ENCODE results near the gene FXYD3.

Gene FXYD3

DNA sequence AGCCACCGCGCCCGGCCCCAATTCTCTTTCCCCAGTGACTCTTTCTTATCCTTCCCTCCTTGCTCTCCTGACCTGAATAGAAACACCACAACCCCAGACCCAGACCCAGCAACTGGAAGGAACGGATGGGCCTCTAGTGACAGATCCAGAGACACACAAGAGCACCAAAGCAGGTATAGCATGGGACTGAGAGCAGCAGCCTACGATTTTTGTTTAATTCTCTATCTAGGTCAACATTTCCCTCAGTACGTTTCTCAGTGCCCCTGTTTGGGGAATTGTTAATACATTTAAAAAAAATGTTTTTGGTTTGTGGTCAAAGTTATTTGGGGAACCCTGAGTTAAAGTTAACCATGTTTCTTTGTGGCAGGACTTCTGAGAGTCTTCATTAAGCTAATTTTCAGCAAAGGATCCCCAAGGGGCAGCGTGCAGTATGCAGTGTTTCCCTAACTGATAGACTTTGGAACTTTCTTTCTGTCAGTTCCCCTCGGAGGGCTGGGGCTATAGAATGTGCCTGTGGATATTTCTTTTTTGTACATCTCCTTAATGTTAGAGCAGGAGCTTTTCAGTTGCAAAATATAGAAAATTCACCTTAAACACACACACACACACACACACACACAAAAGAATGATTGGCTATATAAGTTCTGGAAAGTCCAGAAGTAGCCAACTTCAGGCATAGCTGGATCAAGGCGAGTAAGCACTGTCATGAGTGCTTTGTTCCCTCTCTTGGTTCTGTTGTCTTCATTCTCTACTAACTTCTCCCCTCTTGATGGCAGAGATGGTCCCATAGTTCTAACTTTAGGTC is 45.2 kb downstream of the FXYD3 start:
- TF ChIP-seq CTCF (IDR thresholded peaks at IDR 0.05; ENCODE audit: control insufficient read depth, extremely low read depth, insufficient read depth): no peak
- no peak for DNase-seq (ENCODE audit: low read depth)
- H3K4me3 ChIP-seq (ENCODE audit: low read depth, low read length): no peak overlapping the region

DNA sequence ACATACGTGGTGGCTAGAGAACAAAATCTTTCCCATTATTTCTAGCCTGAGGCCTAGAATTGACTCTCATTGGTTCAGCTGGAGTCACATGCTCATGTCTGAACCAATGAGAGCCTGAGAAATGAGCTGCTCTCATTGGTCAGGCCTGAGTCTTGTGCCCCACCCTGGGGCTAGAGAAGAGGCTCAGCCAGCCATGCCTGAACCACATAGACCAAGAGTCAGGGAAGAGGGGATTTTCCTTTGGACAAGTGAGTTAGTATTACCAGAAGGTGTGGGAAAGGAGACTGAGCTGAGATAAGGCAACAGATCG is 45.8 kb downstream of the FXYD3 start:
- TF ChIP-seq CTCF (IDR thresholded peaks at IDR 0.05; ENCODE audit: control insufficient read depth, extremely low read depth, insufficient read depth): no peak
- DNase-seq (ENCODE audit: low read depth): no peak
- H3K4me3 ChIP-seq (ENCODE audit: low read depth, low read length): no peak overlapping the region

- TF ChIP-seq CTCF (IDR thresholded peaks at IDR 0.05; ENCODE audit: control insufficient read depth, extremely low read depth, insufficient read depth): no peak
- no peak for DNase-seq (ENCODE audit: low read depth)
- no peak overlapping the region for H3K4me3 ChIP-seq (ENCODE audit: low read depth, low read length)
These were observed 47.1 kb downstream of the FXYD3 start for GRCh38 chr19:35162471-35163326.

- TF ChIP-seq CTCF (IDR thresholded peaks at IDR 0.05; ENCODE audit: control insufficient read depth, extremely low read depth, insufficient read depth): no peak
- H3K4me3 ChIP-seq (ENCODE audit: low read depth, low read length): no peak overlapping the region
- no peak for DNase-seq (ENCODE audit: low read depth)
These were observed 48.8 kb downstream of the FXYD3 start for GRCh38 chr19:35164418-35164817.

DNA sequence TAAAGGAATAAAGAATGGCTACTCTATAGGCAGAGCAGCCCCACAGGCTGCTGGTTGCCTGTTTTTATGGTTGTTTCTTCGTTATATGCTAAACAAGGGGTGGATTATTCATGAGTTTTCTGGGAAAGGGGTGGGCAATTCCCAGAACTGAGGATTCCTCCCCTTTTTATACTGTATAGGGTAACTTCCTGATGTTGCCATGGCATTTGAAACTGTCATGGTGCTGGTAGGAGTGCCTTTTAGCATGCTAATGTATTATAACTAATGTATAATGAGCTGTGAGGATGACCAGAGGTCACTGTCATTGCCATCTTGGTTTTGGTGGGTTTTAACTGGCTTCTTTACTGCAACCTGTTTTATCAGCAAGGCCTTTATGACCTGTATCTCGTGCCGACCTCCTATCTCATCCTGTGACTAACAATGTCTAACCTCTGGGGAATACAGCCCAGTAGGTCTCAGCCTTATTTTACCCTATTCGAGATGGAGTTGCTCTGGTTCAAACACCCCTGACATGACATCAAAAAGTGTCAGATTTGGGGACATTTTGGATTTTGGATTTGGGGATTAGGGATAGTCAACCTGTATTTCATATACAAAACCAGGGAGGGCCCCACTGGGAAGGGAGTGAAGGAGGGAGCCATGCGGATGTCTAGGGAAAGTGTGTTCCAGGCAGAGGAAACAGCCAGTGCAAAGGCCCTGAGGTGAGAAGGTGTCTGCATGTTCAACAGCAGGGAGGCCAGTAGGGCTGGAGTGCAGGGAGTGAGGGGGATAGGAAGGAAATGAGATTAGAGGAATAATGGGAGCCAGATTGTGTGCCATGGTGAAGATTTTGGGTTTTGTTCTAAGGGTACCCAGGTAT is 49.8 kb downstream of the FXYD3 start:
- TF ChIP-seq CTCF (IDR thresholded peaks at IDR 0.05; ENCODE audit: control insufficient read depth, extremely low read depth, insufficient read depth): no peak
- H3K4me3 ChIP-seq (ENCODE audit: low read depth, low read length): no peak overlapping the region
- no peak for DNase-seq (ENCODE audit: low read depth)

DNA sequence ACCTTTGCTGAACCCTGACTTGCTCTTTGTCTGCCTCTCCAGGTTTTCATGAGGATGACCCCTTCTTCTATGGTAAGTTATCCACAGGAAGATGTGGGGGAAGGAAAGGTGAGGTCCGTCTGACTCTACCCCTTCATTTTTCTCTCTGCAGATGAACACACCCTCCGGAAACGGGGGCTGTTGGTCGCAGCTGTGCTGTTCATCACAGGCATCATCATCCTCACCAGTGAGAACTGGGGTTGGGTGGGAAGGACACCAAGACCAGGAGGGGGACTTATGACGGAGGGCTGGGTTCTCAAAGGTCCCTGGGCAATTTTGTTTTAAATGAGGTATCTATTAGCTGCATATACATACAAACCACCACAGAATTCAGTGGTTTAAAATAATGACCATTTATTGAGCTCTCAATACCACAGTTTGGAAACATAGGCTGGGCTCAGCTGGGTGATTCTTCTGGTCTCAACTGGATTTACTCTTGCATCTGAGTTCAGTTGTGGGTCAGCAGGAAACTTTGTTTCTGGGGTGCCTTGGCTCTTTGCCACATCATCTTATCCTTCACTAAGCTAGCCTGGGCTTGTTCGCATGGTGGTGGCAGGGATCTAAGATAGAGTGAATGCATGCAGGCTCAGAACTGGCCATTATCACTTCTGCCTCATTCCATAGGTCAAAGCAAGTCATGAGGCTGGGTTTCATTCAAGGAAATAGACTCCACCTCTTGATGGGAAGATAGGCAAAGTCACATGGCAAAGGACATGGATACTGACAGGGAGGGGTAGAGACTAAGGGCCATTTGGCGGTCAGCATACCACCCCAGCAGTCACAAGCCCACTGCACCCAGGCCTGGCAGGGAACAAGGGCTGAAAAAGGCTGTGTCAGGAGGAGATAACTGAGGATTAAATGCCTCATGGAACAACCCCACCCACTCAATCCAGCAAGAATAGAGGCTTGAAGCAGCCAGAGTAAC is 50.8 kb downstream of the FXYD3 start:
- no peak for TF ChIP-seq CTCF (IDR thresholded peaks at IDR 0.05; ENCODE audit: control insufficient read depth, extremely low read depth, insufficient read depth)
- H3K4me3 ChIP-seq (ENCODE audit: low read depth, low read length): no peak overlapping the region
- no peak for DNase-seq (ENCODE audit: low read depth)

All from LNCaP clone FGC (cell line).